GDM1 (cell line): ENCODE data around the gene PKP4.
"Not testable (repeated sequence)": the region's sequence is repeated elsewhere in the genome, so short reads cannot be mapped to it uniquely, and the experiment has no call there.

Source experiments
- DNase-seq: peaks from one replicate; lab custom pipeline; 2025; lab: John Stamatoyannopoulos, UW

The PKP4 gene

DNA sequence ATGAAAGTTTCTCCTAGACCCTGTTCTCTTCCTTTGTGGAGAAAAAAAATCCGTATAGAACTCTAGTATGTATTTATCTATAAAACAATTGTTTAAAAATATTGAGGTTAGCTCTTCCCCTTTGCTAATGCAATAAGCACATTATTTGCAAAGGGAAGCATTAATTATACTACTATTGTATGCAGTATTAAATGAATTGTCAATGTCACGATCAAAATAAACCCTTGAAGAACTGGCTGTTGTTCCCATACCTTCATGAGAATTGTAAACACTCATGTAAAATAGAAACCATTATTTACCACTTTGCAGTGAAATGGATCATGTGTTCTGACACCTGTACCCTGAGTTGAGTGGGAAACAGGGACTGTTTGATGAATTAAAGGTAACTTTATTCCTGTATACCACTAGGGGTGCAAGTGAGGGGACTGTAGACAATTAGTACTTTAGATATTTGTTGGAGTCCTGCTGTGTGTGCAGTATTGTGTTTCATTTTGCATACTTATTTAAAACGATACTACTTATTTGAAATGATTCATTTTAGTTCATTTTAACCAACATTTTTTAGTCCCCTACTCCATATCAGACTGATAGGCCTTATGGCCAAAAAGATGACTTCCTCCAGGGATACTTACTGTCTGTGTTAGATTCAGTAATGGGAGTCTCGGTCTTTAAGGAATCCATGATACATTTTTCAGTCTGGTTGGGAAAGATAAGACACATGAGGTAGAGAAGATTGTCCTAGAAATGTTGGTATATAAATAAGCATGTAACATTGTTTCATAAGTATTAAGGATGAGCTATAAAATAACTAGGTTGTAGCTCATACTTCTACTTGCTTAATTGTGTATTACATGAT lies 7.9 kb downstream of the PKP4 start:
- no peak for DNase-seq

DNA sequence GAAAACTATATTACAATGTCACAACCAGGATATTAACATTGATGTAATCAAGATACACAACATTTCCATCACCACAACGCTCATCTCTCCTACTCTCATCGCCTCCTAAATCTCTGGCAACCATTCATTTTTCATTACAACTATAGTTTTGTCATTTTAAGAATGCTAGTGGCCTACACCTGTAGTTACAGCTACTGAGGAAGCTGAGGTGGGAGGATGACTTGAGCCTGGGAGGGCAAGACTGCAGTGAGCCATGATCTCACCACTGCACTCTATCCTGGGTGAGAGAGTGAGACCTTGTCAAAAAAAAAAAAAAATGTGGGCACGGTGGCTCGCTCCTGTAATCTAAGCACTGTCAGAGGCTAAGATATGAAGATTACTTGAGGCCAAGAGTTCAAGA lies 10.5 kb downstream of the PKP4 start:
- no peak for DNase-seq

DNA sequence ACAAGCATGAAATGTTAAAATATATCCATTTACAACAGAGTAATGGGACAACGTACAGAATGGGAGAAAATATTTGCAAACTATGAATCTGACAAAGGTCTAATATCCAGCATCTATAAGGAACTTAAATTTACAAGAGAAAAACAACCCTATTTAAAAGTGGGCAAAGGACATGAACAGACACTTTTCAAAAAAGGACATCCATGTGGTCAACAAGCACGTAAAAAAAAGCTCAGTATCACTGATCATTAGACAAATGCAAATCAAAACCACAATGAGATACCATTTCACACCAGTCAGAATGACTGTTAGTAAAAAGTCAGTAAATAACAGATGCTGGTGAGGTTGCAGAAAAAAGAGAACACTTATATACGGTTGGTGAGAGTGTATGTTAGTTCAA lies 16.1 kb downstream of the PKP4 start:
- DNase-seq = not testable (repeated sequence)

DNA sequence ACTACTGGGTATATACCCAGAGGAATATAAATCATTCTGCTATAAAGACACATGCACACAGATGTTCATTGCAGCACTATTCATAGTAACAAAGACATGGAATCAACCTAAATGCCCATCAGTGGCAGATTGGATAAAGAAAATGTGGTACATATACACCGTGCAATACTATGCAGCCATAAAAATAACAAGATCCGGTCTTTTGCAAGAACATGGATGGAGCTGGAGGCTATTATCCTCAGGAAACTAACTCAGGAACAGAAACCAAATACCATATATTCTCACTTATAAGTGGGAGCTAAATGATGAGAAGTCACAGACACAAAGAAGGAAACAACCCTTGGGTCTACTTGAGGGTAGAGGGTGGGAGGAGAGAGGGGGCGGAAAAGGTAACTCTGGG lies 16.5 kb downstream of the PKP4 start:
- not testable (repeated sequence) for DNase-seq

DNA sequence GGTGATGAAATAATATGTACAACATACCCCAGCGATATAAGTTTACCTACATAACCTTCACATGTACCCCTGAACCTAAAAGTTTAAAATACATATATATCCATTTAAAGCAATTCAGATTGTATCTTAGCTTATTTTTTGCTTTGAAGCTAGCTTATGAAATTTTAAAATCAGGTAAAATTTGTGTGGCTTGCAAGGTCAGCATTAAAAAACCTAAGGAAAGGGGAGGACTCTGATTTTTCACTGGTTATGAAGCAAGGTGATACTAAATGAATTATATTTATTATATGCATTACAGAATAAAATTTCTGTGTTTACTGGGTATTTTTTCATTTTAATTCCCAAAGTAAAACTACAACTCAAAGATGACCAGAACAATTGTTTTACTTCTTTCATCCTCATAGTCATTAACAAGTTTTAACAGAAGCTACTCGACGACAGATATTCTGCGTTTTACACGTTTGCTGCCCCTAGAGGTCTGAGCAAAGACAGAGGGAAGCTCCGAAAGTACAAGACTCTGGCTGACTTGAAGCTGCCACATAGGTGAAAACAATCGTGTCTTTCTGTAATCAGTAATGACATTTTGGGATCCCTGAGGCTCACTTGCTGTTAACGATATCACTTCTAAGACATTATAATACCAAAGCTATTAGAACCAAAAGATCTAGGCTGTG lies 17.1 kb downstream of the PKP4 start:
- no peak for DNase-seq

DNA sequence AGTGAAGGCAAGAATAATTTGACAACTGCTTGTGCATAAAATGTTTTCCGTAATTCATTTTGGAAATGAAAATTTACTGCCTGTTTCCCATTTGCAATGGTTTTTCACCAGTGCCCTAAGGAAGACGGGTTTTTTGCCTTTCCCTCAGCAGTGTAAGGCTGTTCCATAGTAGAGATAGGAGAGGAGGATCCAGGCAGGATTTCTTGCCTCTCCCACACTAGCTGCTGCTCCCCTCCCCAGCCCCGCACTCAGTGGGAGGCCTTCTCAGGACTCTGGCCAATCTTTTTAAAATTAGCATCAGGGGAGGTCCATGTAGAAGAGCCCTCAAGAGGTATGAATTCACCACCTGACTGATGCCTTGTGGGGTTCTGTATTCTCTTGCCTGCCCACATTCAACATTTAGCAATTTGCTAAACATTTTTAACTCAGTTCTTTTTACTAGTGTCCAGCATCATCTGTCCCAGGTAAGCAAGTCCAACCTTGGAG lies 17.8 kb downstream of the PKP4 start:
- DNase-seq = not testable (repeated sequence)

DNA sequence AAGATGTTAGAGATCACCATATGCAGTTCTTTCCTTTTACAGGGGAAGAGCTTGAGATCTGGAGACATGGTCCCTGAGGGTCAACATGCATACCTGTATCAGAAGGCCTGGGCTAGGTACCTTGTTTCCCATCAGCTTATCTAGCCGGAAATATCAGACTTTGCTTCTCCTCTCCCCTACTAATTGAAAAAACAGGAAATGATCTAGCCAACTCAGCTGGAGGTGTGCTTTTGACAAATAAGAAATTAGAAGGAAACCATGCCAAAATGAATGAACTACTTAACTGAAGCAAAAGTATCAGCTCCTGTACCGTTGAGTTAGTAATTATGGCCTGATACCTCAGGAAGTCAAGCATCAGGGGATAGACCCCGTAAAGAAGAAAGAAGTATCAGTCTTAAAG lies 20.4 kb downstream of the PKP4 start:
- DNase-seq = no peak

DNA sequence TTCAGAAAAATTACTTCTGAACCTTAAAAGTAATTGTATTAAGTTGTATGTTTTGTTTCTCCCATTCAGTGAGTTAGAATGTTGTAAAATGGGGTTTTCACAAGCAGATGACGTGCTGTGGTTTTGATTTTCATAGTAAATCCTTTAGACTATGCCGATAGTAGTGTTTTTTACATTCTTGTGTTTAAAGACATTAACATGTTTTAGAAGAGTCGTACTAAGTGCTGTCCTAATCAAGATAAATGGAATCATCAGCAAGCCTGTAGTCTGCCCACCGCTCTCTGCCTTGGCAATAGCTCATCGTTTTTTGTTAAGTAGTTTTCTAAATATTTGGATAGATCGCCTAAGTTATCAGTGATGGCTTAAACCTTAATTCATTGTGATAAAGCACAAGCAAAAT lies 21.5 kb downstream of the PKP4 start:
- DNase-seq = no peak

DNA sequence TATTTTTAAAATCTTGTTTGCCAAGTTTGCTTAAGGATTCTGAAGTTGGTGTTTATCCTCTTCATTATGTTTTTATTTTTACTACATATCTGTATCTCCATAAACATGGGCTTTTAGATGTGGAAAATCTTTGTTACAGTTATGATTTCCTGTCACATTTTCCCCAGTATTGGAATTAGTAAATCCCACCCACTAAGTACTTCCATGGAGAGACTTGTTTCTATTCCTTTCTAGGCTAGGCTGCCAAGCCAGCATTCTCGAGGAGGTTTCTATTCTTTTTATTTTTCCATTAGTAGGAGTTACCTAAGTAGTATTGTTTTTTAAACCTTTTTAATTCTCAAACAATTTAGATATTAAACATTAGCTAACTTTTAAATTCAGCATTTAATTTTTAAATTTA lies 22.1 kb downstream of the PKP4 start:
- DNase-seq = no peak

DNA sequence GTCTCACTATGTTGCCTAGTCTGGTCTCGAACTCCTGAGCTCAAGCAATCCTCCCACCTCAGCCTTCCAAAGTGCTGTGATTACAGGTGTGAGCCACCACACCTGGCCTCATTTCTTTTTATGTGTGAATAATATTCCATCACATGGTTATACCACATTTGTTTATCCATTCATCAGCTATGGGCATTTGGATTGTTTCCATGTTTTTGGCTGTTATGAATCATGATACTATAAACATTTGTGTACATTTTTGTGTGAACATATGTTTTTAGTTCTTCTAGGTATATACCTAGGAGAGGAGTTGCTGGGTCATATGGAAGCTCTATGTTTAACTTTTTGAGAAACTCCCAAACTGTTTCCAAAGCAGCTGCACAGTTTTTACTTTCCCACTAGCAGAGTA lies 24.4 kb downstream of the PKP4 start:
- no peak for DNase-seq

DNA sequence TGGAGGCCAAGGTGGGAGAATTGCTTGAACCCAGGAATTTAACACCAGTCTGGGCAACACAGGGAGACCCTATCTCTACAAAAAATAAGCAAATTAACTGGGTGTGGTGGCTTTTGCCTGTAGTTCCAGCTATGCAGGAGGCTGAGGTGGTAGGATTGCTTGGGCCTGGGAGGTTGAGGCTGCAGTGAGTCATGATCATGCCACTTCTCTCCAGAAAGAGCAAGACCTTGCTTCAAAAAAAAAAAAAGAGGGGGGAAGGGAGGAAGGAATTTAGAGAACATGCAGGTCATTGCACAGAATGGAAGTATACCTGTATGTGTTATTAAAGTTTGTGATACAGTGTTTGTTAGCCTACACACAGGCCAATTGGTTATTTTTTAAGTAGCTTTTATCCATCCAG lies 25.8 kb downstream of the PKP4 start:
- no peak for DNase-seq

DNA sequence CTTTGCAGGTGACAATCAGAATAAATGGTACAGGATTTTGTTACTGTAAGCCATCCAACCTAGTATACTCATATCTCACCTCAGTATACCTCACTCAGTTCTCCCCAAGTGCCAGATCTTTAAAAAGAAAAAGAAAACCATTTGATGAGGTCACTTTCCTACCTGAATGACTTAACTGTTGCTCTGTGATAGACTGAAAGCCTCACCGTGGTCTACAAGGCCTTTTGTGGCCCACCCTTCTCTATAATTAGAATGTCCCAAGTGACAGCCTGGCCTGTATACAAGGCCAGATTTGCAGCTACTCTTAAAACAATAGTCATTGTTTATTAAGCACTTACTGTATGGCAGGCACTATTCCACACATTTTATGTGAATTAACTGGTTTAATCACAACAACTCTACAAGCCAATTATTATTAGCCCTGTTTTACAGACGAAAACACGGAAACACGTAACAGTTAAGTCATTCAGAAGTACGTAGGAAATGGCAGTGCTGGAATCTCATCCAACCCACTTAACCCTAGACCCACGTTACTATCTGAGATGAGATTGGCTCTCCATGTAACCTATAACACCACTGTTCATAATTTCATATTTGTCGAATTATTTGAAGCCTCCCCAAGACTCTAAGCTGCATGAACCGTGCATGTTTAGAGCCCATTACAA lies 28.3 kb downstream of the PKP4 start:
- DNase-seq = no peak

DNA sequence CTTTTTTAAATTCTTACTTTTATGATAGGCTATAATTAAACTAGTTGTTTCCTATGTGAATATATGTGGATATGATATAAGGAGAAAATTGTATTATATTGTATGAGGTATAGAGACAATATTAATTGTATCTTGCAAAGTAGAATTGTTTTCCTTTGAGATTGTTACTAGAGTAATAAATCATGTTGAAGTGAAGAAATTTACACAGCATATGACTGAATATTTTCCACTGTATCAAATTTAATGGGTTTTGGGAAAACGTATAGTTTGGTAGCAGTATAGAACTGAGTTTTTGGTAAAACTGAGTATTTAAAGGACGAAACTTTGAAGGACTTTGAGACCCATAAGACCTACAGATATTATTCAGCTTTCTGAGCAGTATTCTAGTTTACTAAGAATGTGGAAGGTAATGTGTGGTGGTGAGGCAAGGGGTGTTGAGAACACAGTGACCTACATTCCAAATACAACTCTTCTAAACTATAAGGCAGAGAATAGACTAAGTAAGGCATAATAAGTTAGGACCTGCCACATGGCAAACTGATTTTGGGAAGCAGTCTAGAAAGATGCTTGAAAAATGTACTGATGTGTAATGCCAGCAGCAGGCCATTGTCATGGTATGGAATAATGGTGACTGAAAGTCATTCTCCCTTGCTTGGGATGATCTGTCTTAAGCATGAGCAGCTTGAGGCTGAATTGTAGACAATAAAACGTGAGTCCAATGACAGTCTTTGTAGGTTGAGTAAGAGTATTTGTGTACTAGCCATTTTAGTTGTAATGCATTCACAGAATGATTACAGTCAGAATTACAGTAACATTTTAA lies 29.6 kb downstream of the PKP4 start:
- DNase-seq = no peak

DNA sequence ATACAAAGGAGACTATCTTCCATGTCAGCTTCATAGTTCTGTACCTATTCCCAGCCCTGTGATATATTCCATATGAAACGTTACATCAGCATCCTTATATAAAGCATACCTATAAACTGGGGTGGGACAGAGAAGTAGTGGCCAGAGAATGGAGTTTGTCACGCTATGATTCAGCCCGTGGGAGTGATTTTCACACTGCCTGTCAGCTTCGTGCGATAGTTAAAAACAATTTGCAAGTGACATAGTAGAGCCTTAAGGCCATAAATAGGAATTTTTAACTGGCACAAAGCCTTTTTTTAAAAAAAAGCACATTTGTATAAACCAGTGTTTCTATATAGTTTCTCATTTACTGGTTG lies 30.2 kb downstream of the PKP4 start:
- DNase-seq = no peak

DNA sequence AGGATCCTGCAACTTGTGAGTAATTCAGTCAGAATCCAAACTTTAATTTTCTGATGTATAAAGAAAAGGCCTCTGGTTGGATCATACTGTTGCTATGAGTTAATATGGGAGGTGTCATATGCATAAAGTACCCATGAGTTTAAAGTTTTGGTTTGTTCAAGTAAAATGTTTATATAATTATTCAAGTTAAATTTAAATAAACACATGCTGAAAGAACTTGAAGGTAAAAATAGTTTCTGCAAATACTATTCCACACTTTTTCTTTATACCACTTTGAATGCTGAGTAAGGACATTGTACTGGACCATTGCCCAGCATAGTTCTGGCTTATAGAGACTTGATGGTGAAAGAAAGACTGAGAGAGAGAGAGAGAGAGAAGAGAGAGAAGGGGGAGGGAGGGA lies 30.7 kb downstream of the PKP4 start:
- DNase-seq = no peak

DNA sequence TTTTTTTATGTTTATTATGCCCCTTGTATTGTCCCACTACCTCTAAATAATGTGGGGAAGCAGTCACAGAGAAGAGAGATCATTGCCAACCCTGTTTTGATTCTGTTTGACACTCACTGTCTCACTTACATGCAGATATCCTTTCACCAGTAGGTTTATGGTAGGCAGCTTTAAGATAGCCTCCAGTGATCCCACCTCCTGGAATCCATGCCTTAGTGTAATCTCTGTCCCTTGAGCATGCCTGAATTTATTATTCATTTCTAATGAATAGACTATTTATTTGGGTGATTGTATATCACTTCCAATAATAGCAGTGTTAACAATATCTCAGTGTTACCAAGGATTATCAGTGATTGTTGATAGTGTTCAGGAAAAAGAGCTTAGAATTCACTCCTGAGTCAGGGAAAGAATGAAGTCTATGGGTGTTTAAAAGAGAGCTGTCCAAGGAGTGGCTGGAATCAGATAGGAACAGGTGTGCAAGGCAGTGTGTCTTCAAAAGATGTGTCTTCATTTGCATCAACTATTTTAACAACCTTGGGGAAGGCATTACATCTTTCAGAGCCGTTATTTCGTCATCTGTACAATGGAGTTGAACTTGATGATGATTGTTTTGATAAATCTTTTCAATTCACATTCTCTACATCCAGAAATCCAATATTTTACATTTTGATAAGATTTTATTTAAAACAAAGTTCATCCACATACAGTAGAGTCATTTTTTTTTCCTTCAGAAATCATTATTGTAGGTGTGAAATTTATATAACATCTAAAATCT lies 31.9 kb downstream of the PKP4 start:
- no peak for DNase-seq

DNA sequence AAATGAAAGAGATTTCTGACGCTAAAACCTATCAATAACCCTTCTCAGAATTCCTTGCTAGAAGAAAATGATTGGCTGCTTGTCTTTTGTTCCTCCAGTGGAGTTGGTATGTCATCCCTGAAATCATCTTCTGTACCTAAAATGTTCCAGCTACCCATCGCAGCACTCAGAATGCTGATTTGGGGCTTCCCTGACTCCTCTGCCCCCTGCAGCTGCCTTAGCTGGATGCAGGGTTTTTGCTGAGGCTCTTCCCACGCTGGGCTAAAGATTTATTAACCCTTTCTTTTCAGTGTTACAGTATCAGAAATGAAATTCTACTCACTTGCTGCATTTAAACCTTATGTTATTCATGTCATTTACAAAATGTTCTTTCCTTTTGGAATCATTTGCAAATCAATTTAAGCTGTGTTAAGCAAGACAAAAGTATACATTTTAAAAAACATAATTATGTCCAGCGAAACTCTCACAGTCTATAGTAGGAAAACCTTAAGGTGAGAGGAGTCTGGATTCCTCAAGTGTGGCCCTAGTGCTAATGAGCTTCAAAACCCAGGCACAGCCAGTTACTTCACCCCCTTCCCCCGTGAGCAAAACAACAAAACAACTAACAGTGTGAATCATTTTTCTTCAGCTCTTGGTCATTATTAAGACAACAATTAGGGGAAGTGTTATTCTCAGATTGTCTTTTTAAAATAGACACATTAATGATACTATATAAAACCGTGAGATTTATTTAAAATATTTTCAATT lies 32.8 kb downstream of the PKP4 start:
- no peak for DNase-seq

DNA sequence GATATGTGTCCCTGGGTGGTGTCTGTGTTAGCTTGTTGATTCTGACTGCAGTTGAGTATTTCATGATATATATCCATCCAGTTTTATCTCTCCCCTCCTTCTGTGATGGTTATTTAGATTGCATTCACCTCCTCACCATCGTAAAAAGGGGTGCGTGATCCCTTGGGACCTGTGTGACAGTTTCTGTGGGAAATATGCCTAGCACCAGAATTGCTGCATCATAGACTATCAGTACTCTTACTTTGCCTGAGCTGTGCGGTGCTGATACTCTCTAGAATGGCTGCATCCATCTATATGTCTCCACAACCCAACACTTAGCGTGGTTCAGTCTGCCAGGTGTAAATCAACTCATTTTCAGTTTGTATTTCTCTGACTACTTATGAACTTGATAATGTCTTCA lies 34.3 kb downstream of the PKP4 start:
- no peak for DNase-seq

DNA sequence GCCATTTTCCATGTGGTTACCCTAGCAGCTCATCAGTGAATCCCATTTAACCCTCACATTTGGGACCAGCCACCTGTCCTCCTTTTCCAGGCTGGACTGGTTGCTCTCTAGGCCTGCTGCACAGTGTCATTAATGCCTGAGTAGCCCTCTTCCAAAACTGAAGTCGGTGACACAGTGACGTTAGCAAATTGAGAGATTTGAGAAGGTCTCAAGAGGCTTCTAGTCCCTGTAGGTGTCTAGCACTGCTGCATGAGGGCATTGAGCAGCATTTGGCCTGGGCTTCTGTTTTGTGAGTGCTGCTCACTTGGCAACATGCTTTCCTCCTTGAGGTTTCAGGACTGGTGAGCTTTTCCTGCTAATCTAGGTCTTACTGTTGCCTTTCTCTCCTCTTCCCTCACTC lies 36.7 kb downstream of the PKP4 start:
- no peak for DNase-seq

DNA sequence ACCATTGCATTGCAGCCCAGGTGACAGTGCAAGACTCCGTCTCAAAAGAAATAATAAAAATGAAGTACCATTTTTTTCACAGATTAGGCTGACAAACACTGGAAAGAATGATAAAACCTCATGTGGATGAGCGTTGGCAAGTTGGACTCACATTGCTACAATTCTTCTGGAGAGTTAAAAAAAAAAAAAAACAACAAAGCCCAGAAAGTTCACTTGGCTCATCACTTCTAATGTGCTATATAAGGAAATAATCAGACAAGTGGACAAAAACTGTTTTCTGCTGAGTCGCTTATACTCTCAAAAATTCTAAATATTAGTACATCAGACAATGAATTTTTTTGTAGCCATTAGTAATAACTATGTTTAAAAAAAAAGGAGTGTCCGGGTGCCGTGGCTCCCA lies 38.4 kb downstream of the PKP4 start:
- DNase-seq = no peak

DNA sequence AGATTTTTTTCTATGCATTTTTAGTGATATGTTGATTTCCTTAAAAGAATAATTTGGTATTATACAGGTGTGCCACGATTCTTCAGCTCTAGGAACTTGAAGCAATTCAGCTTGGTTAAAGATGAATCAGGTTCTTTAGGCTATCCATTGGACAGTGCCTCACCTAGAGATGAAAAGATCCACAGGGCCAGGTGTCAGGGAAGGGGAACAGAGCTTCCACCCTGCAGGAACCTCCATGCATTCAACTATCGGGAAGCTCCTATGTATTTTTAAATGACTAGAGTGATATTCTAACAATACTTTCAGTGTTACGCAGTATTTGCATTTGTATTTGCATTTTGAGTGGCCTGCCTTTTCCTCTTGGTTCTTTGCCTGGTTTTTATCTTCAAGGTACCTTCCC lies 40.2 kb downstream of the PKP4 start:
- no peak for DNase-seq
